ENCODE data around the gene STMN3. TPM values are rescaled to one million over a fixed set of nuclear protein-coding genes. Genes with fewer than 3 reads are reported as not detected.
"Not testable (repeated sequence)": the region's sequence is repeated elsewhere in the genome, so short reads cannot be mapped to it uniquely, and the experiment has no call there.

STMN3 gene
- total RNA-seq, 1 donor from 2014 or later: 101 TPM

- DNase-seq: no peak
These were observed 40.8 kb downstream of the STMN3 start for GRCh38 chr20:63612276-63612931.

GRCh38 chr20:63611646-63612045 is 41.6 kb downstream of the STMN3 start:
- DNase-seq: no peak

- DNase-seq: no peak
These were observed 42.4 kb downstream of the STMN3 start for GRCh38 chr20:63610581-63611435.

- DNase-seq: no peak
These were observed 46.5 kb downstream of the STMN3 start for GRCh38 chr20:63606686-63607085.

GRCh38 chr20:63602321-63602720 is 50.9 kb downstream of the STMN3 start:
- no peak for DNase-seq

GRCh38 chr20:63601679-63602078 is 51.5 kb downstream of the STMN3 start:
- not testable (repeated sequence) for DNase-seq

GRCh38 chr20:63599396-63600050 is 53.7 kb downstream of the STMN3 start:
- DNase-seq: no peak

- DNase-seq: no peak
These were observed 54.5 kb downstream of the STMN3 start for GRCh38 chr20:63598479-63599395.

DNA sequence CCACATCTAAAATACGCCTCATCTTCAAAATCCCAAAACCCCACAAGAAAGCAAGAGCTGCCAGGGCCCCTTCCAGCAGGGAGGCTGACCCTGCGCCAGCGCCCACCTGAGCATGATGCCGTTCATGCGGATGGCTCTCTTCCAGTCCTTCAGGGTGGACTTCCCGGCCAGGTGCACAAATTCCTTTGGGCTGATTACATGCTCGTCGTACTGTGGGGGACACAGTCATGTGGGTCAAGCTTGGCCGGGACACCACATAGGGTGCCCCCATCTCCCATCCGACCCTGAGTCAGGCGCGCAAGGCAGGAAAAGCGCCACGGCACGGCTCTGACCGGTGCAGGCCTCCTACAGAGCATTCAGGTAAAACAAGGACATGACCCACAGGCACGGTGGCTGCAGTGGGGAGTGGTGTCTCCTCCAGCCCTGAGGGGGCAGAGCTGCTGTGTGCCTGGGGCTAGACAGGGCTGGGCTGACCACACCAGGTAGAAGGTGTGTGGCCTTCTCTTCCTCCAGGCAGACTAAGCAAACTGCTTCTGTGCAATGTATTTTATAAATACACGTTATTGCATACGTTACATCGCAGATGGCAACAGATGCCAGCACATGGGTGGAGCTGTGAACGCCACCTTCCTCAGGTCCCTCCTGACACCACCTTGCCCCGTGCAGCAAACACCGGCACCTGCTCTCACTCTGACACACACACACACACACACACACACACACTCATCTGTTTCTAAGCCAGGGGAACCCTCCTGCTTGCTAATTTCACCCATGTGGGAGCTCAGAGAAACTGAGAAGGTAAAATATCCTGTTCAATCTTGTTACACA is 55.4 kb downstream of the STMN3 start:
- no peak for DNase-seq

DNA sequence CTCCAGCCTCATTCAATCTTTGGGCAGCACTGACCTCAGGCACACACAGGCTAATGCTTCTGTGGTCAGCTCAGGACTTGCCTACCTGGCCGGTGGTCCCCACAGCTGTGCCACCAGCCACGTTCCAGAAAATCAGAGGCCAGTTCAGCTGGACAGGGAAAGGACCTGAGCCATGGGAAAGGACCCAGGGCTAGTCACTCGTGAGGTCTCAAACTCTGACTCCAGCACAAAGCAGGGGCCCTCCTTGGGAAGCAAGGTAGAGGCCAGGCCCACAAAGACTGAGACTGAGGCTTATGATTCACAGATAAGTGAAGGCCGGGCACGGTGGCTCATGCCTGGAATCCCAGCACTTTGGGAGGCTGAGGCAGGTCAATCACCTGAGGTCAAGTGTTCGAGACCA is 56.8 kb downstream of the STMN3 start:
- no peak for DNase-seq

DNA sequence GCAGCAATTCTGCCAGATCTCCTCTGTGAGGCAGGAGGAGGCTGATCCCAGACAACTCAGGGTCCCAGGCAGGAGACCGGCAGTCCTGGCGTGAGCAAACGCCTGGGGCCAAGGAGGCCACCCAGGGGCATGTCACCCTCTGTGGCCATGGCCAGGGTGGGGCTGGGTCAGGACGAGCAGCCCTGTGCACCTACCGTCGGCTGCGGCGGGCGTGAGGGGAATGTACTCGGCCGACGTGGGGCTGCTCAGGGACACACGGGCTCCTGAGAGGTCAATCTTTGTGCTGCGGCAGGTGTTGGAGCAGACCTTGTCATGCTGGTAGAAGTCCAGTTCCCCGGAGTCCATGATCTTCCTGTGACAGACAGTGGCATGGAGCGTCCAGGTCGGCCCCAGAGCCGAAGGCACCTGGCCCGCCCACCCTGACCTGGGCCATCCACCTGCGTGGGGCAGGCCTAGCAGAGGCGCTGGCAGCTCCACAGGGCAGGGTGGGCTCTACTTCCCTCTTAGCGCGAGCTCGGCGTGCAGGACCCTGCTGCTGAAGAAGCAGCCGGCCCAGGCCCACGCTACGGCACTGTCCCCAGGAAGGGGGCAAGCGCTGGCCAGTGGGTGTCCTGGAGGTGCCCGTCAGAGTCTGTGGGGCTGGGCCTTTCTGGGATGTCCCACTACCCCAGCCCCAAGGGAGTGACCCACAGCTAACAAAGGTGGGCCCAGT is 57.7 kb downstream of the STMN3 start:
- DNase-seq: no peak

DNA sequence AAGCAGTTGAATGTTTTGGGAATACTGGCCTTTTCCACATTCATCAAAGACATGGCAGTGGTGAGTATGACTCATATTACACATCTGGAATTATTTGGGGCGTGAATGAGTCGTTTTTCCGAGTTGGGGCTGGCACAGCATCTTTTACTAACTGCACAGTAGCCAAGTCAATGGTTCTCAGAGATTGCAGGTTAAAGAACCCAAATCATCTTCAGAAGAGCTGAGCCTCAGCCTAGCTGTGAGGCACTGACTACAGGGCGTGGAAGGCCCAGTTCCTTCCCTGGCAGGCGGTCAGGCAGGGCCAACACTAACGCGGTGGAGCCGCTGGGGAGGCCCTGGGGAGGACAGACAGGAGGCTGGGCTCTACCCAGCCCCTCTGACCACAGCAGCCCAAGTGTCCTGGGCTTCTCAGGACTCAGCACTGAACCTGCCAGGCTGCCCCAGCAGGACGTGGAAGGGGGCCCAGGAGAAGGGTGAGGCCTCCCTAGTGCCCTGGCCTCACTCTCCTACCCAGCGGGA is 59.1 kb downstream of the STMN3 start:
- no peak for DNase-seq

DNA sequence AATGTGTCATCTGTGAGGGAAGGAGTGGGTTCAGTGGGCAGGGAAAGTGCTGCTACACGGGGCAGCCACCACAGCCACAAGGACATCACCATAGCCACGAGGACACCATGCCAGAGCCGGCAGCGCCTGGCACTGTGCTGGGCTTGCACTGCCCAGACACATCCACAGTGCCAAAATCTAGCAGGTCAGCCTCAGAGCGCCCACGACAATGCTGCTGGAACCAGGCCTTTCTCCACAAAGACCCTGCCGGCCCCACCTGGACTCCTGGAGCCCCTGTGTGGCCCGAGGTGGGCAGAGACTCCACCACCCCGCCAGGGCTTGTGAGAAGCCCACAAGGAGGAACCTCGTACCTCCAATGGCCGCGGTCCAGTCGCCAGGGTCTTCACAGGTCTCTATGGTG is 60.6 kb downstream of the STMN3 start:
- no peak for DNase-seq

- DNase-seq: no peak
These were observed 61.4 kb downstream of the STMN3 start for GRCh38 chr20:63591786-63592355.

DNA sequence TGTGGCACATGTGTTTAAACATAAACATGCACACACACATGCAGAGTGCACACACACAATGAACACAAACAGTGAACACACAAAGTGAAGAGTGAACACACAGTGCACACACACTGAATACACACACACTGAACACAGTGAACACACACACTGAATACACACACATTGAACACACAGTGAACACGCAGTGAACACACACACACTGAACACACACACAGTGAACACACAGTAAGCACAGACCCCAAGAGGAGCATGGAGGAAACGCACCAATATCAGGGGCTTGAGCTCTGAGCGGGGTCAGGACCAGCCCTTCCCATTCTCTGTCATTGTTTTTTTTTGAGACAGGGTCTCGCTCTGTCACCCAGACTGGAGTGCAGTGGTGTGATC is 62.1 kb downstream of the STMN3 start:
- DNase-seq: no peak

DNA sequence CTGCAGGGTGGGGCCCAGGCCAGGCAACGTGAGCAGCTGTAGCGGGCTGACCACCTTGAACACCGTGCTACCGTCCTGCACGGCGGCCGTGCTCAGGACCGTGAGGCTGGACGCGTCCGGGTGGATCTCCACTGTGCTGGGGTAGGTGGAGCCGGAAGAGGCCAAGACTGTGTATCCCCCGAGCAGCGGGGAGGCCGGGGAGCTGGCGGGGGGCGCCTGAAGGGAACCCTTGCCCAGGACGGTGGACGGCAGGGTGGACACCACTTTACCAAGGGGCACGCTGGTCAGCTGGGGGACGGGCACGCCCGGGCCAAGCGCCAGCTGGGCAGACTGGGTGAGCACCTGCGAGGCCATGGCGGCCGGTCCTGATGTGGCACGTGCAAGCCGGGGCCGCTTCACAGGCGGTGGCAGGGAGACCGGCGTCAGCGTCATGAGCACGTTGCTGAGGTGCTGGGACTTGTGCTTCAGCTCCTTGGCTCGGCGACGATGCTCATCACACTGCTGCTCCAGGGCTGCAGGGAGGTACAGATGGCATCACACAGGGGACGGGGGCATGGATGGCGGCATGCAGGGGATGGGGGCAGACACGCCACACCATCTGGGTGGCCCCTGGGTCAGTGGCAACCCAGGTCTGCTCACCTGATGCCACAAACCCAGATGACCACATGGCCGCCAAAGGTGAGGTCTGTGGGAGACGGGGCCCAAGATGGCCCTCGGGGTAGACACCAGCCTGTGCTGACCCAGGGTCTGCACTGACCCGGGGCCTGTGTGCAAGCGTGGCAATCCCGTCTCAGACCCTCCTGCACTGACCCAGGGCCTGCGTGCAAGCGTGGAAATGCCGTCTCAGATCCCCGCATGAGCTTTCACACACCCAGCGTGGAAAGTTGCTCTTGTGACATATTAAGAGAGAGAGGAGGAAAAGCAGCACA is 62.7 kb downstream of the STMN3 start:
- DNase-seq: no peak
